AG10803 (cell line): ENCODE results near the gene DDX51.
"Not testable (repeated sequence)": the region's sequence is repeated elsewhere in the genome, so short reads cannot be mapped to it uniquely, and the experiment has no call there.

ENCODE experiments used
- DNase-seq: peaks from one replicate; pipeline ENCODE4 v3.0.0; 2010; ENCODE audit warnings: low read depth
- H3K4me3 ChIP-seq: 2 replicates; pipeline ENCODE4 v1.5.1; 2011; ENCODE audit warnings: mild to moderate bottlenecking, low read length, control low read depth
- TF ChIP-seq, protein P1 (sequence below): conservative IDR thresholded peaks from 2 replicates; pipeline ENCODE4 v1.5.1; 2011; ENCODE audit warnings: mild to moderate bottlenecking, low read length, control low read depth, inconsistent platforms

The DDX51 gene

DNA sequence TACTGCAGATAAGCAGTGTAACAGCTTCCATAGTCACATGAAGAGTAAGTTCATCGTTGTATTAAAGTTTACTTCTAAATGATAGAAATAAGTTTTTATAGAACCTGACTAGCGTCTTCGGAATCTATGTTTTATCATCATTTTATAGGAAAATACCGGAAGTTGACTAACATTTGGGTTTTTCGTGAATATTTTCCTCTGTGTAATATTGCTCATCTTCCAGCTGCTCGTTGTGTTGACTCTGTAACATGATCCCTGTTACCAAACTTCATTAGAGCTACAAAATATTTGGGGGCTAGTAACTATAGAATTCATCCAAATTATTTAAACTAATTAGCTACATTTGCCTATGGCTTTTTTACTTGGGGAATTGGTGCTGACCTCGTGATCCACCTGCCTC is 37.2 kb downstream of the DDX51 start:
- no peak for DNase-seq
- no peak overlapping the region for H3K4me3 ChIP-seq
- TF ChIP-seq, protein P1, sequence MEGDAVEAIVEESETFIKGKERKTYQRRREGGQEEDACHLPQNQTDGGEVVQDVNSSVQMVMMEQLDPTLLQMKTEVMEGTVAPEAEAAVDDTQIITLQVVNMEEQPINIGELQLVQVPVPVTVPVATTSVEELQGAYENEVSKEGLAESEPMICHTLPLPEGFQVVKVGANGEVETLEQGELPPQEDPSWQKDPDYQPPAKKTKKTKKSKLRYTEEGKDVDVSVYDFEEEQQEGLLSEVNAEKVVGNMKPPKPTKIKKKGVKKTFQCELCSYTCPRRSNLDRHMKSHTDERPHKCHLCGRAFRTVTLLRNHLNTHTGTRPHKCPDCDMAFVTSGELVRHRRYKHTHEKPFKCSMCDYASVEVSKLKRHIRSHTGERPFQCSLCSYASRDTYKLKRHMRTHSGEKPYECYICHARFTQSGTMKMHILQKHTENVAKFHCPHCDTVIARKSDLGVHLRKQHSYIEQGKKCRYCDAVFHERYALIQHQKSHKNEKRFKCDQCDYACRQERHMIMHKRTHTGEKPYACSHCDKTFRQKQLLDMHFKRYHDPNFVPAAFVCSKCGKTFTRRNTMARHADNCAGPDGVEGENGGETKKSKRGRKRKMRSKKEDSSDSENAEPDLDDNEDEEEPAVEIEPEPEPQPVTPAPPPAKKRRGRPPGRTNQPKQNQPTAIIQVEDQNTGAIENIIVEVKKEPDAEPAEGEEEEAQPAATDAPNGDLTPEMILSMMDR = no peak

DNA sequence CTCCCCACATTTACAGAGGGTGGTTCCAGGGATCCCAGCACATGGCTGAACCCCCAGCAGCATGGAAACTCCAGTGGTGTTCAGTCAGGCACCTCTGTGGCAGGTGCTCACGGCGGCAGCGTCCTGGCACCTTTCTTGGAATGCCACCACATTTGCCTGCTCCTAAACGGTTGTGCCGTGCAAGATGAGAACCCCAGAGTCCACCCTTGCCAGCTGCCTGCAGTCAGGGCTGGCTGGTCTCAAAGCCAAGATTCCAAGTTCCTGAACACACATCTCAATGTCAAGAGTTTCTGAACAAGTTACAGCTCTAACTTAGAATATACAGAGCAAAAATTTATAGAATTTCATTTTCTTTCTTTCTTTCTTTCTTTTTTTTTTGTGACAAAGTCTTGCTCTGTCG is 38.7 kb downstream of the DDX51 start:
- no peak overlapping the region for H3K4me3 ChIP-seq
- DNase-seq = no peak
- TF ChIP-seq, protein P1 = no peak

DNA sequence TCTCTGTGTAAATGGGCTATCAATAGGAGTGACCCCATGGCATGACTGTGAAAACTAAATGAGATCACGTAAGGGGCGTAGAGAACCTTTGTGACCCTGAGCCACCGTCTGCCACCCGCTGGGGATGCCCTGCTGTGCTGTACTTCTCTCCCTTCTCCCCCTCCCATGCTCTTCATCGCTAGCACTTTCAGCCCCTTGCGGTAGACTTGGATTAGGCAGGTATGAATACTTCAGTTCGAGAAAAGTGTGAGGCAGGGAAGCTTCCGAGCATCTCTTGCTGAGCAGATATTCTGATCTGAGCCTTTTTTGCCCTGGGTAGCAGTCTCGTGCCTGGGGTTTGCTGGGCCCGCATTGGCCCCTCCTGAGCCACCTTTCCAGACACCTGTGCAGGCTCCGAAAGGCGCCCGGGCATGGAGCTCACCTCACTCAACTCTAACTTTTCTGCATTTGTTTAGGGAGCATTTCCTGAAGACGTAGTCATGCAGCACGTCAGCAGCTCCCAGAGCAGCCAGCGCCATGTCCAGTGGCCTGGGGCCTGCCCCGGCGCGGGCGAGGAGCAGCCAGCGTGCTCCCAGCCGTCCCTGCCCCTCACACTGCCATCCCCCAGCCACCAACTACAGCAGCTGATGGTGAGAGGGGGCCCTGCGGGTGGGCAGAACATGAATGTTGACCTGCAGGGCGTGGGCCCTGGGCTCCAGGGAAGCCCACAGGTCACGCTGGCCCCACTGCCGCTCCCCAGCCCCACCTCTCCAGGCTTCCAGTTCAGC is 40.4 kb downstream of the DDX51 start:
- H3K4me3 ChIP-seq = no peak overlapping the region
- TF ChIP-seq, protein P1 = no peak
- DNase-seq = no peak

DNA sequence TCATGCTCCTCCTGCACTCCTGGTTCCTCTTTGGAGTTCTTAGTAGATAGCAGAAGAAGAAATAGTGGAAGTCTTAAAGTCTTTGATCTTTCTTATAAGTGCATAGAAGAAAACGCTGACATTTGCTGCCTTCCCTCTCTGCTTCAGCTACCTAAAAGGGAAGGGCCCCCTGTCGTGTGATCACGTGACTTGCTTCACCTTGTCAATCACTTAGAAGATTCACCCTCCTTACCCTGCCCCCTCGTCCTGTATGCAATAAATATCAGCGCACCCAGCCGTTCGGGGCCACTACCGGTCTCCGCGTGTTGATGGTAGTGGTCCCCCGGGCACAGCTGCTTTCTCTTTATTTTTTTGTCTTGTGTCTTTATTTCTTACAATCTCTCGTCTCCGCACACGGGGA is 41.0 kb downstream of the DDX51 start:
- H3K4me3 ChIP-seq, DNase-seq: not testable (repeated sequence)

DNA sequence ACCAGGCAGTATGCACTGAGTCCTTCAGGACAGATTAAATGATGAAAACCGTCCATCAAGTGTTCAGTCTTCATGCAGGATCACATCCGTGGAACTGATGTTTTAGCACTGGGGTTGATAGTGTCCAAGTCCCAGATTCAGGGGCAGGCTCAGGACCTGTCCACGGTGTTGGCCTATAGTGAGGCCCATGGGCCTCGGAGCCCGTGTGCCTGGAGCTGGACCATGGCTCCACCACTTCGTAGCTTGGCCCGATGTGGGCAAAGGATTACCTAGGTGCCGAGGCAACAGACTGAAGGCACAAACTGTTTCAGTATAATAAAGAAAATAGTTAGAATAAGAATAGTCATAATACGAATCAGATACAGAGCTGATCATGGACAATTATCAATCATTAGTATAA is 41.8 kb downstream of the DDX51 start:
- DNase-seq = no peak
- no peak overlapping the region for H3K4me3 ChIP-seq
- TF ChIP-seq, protein P1 = no peak

DNA sequence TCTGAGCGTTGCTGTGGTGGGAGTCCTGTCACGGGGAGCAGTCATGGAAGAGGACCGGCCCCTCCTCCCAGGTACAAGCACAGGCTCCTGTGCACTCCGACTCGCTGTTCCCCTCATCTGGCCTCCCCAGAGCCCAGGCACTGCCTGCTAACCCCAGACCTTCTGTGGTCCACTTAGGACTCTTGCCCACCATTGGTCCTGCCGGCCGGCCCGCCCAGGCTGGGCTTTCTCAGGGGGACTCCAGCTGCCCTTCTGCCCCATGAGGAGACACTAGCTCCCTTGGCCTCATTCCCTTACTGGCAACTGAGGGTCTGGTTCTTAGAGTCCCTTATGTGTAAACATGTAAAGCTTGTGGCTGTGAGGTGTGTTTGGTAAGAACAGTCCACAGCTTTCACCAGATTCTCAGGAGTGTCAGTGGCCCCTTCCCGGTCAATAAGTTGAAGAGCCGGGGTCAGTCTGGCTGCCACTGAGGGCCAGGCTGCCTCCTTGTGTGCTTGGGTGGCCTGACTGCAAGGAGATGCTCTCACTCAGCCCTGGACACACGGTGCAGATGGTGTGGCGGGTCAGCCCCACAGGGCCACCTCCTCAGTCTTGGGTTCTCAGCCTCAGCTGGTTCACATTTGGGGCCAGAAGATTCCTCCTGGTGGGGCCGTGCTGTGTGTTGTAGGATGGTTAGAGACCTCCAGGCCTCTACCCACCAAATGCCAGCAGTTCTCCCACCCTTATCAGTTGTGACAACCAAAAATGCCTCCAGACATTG is 43.6 kb downstream of the DDX51 start:
- TF ChIP-seq, protein P1 = no peak
- H3K4me3 ChIP-seq = no peak overlapping the region
- DNase-seq = no peak

DNA sequence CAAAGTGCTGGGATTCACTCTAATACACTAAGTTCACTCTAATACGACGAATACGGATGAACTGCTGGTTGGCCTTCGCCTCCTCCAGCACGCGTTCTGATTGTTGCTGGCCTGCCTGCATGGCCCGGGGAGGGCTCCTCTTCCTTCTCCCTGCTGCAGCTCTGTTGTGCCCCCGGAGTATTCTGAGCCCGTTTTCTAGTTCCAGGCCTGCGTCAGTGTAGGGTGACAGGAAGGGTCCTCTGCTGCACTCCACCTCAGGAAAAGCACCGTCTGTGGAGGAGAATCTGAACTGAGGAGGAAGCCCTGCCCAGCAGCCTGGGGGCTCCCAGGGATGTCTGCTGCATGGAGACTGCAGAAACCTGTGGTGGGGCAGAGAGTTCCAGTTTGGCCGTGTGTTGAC is 44.4 kb downstream of the DDX51 start:
- no peak for DNase-seq
- H3K4me3 ChIP-seq = no peak overlapping the region
- TF ChIP-seq, protein P1 = no peak
